Measurements from ENCODE around the gene SPI1.

SPI1 gene

DNA sequence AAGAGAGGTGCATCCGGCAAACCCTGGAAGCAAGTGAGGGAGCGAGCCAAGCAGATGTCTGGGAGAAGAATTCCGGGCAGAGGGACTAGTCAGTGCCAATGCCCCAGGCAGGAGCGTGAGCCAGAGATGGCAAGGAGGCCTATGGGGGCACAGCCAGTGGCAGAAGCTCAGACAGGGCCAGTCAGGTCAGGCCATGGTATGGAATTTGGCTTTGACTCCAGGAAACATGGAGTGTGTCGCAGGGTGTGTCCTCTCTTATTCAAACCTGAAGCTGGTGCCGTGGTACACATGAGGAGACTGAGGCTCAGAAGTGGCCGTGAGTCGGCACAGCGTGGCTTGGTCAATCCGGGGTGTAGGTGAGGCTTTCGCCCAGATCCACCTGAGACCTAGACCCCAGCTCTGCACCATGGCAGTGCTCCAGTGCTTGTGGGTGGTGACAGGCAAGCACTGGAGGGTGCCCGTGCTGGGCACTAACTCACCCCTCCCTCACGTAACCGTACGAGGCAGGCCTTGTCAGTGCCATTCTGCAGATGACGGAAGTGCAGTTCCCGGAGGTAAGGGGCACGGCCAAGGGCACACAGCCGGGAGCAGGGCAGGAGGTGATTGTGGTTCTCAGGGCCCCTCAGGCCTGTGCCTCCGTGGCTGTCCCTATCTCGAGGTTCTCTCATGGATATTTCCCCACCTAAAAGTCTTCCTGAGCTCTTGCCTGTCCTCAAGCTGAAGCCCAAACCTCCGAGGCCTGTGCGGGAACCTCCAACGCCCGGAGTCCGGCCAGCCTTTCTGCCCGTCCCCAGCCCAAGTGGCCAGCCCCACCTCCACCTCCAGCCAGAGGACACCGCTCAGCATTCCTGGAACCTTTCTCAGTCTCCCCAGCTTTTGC is 10.6 kb upstream of the SPI1 start:
- DNase-seq (ENCODE audit: low spot score): no peak

DNA sequence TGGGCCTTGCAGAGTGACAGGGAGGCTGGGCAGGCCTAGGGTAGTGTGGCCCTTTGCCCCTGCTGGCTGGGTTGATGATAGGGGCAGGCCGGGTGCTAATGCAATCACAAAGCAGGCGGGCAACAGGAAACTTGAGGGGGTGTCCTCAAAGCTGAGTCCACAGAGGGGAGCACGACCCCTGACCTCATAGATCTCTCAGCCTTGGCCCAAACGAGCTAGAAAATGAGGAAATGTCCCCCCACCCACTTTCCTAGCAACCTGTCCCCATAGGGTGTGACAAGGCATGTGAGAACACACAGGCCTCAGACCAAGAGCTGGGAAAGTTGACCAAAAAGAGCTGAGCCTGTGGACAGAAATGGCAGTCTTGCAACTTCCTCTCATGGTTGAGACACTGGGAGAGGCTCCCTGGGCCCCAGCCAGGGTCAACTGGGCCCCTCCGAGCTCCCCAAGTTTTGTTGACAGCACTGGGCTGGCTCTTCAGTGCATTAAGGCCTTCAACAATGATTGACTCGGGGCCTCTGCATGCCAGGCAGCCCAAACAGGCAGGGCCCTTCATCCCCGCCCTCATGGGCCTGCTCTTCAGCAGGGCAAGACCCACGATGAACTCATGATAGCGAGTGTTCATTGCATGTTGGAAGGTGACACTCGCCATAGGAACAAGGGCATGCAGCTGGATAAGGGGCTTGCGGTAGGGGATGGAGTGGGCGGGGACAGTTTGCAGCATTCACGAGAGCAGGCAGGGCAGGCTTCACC is 9.8 kb upstream of the SPI1 start:
- DNase-seq (ENCODE audit: low spot score): no peak

DNA sequence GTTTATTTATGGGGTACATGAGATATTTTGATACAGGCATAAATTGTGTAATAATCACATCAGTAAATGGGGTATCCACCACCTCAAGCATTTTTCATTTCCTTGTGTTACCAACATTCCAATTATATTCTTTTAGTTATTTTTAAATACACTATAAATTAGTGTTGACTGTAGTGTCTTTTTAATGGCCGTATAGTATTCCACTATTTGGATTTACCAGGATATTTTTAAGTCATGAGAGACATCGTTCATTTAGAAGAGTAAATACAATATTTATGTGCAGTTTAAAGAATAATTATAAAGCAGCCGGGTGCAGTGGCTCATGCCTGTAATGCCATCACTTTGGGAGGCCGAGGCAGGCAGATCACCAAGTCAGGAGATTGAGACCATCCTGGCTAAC is 6.2 kb upstream of the SPI1 start:
- DNase-seq (ENCODE audit: low spot score): no peak

DNA sequence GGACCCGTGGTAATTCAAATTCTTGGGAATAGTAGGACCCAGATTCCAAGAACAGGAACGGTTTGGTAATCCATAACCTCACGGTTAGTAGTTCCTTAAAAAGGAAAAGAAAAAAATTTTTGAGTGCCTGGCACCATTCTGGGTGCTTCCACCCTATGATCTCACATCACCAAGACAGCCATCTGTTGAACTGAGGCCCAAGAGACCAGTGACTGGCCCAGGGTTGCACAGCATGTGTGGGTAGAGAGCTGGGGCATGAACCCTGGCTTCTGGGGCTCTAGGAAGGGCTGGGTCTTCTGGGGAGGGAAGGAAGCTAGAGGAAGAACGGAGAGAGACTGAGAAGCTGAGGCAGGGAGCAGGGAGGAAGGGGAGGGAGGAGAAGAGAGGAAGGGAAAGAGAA is 4.7 kb upstream of the SPI1 start:
- DNase-seq (ENCODE audit: low spot score): no peak

DNA sequence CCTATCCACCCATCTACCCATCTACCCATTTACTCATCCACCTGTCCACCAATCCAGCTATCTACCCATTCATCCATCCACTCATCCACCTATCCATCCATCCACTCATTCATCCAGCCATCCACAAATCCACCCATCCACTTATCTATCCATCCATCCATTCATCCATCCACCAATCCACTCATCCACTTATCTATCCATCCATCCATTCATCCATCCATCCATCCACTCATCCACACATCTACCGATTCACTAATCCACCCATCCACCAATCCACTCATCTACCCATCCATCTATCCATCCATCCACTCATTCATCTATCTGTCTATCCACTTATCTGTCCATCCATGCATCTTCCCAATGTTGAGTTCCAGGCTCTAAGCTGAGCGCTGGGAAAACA is 1.7 kb upstream of the SPI1 start:
- no peak for DNase-seq (ENCODE audit: low spot score)

DNA sequence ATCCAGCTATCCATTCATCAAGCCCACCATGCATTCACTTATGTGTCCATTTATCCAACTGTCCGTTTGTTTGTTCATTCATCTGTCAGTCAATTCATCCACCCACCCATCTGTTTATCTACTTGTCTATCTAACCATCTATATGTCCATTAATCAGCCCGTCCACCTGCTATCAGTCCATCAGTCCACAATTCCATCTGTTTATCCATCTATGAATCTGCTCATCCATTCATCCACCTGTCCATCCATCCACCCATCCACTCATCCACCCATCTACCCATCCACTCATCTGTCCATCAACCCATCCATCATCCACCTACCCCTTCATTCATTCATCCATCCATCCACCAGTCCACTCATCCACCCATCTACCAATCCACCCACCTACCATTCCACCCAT is 970 bp upstream of the SPI1 start:
- no peak for DNase-seq (ENCODE audit: low spot score)

DNA sequence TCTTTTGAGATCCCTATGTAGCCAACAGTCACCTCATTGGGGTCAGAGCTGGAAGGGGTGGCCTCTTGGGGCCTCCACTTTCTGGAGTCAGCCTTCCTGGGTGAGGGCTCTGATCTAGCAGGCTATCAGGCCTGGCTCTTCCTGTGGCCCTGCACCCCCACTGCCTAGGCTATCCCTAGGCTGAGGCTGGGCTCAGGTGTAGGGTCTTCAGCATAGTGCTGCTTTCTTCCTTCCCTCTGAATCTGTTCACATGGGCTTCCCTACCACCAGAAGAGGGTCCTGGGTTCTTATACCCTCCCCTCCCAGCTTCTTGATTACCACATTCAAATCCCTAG is 456 bp upstream of the SPI1 start:
- no peak for DNase-seq (ENCODE audit: low spot score)

DNA sequence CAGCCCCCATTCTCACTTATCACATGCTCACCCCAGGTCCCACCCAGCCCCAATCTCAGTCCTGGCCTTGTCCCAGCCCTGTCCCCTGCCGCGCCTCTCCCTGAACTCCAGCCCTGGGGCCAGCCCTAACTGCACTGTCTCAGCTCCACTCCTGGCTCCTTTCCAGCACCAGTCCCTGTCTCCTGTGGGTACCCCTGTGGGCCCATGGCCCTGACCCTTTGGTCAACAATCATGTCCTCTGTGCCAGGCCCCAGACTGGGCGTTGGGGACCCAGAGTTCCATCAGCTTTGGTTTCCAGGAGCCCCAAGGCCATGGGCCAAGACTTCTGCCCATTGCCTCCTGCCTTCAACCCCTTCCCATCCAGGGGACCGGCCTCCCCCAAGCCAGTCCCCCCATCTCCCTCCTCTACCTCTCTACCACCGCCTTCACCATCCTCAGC is 757 bp downstream of the SPI1 start:
- no peak for DNase-seq (ENCODE audit: low spot score)

DNA sequence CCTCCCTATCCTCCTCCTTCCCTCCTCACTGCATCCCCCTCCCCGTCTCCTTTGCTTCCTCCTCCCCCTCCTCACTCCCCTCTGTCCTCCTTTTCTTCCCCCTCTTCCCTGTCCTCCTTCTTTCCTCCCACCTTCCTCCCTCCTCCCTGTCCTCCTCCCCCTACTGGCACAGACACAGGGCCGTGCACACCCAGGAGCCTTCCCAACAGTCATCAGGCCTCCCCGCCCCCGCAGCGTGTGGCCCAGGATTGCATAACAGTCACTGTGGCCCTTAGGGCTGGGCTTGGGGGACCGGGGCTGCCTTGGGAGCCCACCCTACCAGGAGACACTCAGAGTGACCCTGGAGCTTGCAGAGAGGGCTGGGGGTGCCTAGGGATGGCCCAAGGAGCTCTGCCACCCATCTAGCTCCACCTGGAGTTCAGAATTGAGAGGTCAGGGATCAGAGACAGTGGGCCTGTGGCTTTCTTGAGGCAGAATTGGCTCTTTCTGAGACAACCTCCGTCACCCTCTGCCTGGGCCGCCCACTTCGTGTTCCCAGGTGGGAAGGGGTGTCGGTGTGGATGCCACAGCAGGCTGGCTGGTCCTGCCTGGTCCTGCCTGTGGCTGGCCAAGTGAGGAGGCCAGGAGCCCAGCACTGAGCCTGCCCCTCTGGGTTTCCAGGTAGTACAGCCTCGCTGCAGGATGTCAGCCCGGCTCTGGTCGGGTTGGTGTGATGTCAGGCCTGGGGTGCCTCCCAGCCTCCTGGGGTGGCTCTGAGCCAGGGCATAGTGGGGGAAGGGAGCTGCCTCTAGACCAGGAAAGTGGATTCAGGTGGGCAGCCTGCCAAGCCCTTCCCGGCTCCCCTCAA is 1.6 kb downstream of the SPI1 start:
- no peak for DNase-seq (ENCODE audit: low spot score)

DNA sequence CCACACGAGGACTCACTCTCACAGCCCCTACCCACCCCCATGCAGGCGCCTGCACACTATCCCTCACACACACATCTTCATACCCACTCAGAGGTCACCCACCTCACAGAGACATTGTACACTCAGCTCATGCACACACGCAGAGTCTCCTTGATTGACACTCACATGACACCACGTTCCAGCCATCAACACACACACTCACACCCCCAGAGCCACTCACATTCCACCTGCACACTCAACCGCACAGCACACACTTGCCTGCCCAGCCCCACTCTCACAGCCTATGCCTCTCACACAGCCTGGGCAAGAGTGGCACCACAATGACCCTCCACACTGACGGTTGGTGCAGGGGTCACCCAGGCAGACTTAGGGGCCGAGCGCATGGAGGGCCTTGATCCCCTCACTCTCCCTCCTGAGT is 2.2 kb downstream of the SPI1 start:
- DNase-seq (ENCODE audit: low spot score): no peak

DNA sequence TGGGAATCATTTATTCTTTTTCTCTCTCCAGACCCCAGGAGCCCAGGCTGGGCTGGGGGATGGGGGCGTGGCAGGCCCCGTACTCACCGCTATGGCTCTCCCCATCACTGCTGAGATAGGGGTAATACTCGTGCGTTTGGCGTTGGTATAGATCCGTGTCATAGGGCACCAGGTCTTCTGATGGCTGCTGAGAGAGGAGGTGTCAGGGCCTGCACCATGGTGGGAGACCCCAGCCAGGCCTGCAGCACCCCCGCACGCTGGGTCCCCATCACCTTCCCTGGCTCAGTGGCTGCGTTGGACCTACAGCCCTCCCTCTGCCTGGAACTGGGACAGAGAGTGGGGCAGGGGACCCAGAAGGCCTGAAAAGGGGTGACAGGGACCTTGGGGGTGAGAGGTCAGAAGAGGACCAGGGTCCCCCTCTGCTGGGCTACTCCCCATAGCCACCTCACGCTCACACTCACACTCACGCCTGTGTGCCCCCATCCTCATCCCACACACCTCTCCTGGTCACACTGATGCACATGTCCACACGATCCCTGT is 2.7 kb downstream of the SPI1 start:
- no peak for DNase-seq (ENCODE audit: low spot score)

DNA sequence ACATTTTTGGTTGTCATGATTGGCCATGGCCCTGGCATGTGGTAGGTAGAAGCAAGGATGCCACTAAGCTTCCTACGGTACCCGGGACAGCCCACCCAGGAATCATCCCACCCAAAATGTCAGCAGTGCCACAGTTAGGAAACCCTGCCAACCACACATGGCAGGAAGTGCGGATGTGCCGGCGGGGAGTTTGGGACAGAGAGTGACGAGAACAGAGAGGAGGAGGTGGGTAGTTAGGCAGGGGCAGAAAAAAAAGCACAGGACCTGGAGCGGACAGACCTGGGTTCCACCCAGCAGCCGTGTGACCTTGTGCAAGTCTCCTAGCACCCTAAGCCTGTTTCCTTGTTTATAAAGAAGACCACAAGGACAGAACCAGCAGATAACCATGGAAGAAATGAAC is 3.3 kb downstream of the SPI1 start:
- DNase-seq (ENCODE audit: low spot score): no peak

DNA sequence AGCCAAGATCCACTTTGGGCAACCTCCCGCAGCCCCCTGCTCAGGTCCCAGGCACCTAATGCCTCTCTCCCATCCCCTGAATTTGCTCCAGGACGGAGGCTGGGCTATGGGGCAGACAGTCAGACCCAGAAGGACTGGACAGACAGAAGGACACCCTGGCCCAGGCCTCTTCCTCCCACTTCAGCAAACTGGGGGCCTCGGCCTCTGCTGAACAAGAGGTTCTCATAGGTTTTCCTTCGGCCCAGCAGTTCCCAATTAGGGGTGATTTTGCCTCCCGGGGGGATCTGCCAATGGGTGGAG is 3.7 kb downstream of the SPI1 start:
- DNase-seq (ENCODE audit: low spot score): peak; percentile 53

DNA sequence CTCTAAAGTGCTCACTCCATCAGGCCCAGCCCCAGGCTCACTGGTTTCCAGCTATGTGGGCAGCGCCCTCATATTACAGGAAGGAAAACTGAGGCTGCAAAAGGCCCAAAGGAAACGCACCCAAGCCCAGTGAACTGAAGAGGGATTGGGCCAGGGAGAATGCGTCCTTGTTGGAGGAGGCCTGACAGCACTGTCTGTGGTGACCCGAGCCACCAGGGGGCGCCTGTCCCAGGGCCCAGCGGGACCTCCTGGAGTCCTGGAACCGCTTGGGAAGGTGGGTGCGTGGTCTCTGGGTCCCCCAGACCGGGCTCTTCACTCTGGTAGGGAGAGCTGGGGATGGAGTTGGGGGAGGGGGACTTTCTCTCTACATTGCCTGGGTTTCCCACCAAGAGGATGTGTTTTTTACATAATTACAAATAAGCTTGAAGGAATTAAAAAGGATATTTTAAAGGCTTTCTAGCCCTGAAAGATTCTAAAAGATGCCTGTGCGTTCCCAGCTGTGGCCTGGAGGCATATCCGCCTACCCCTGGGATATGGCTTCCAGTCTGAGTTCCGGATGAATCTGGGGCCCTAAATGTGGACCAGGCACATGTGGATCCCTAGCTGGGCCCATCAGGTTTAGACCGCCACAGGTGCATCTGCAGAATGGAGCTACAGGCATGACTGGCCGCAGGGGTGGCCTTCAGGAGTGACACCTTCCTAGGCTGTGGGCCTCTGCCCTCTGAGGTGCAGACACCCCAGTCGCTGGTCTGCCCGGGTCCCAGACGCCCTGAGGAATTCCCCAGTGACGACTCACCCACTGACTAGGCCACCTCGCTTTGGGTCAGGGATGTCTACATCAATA is 4.2 kb downstream of the SPI1 start:
- peak; percentile 86 for DNase-seq (ENCODE audit: low spot score)

DNA sequence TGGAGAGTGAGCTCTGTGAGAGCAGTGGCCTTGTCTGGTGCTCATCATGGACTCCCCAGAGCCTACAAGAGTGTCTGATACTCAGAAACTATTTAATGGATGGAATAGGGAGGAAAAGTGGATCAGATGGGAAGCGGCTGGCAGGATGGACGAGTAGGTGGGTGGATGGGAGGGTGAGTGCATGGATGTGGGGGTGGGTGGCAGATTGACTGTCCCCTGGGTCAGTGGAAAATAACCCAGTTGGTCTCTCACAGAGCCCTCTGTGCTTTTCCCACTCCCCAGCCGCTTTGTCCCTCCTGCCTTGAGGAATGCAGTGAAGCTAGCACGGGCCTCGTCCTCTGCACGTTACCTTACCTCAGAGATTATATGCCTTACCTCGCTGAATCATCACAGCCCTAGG is 5.9 kb downstream of the SPI1 start:
- DNase-seq (ENCODE audit: low spot score): no peak

DNA sequence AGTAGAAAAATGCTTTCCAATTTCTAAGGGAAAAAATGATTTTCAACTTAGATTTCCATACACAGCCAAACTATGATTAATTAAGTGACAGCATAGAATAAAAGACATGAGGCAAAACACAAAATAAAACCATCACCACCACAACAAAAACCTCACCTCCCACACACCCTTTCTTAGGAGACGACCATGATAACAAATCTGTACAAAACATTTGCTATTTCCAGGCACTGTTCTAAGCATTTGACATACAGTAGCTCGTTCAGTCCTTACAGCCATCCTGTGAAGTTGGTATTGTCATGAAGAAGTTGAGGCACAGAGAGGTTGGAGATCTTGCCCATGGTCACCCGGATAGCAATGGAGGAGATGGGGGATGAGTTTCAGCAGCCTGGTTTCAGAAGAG is 8.7 kb downstream of the SPI1 start:
- no peak for DNase-seq (ENCODE audit: low spot score)

DNA sequence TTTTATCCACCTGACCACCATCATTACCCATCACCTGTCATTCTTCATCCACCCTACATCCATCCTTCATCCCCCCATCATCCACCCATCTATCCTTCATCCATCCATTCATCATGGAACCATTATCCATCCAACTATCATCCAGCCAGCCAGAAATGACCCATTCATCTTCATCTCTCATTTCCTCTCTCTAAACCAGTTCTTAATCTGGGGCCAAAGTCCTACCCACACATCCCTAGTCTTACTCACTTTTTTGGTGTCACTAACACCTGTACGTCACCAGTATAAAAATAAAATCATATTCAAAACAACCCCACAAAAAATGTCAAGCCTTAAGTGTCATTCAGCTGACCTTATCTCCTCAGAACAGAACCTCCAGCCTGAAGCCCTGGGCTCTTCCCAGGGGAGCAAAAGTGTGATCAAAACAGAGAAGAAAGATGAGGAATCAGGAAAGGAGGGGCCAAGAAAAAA is 12.3 kb downstream of the SPI1 start:
- DNase-seq (ENCODE audit: low spot score): no peak

DNA sequence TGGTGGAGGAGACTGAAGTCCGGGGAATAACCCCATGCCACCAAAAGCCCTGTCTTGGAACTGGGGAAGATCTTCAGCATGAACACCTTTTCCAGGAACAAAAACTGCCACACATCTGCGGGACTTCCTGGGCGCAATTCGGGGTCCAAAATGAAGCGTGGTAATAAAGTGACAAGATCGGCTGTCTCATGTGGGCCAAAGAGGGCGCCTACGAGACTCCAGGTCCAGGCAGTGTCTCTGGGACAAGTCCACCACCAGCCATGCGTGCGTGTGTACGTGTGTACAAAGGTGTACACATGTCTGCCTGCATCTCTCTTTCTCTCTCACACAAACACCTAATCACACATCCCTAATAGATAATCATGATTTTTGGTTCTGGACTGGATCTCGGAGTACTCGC is 16.9 kb downstream of the SPI1 start:
- DNase-seq (ENCODE audit: low spot score): peak; percentile 36

DNA sequence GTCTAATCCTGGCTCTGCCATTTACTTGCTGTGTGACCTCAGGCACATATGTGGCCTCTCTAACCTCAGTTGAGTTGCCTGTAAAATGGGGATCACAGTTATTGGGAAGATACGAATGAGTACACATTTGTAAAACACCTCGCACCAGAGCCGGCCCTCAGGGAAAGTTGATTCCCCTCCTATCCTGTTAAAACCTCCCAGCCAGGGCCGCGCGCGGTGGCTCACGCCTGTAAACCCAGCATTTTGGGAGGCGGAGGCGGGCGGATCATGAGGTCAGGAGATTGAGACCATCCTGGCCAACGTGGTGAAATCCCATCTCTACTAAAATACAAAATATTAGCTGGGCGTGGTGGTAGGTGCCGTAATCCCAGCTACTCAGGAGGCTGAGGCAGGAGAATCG is 18.0 kb downstream of the SPI1 start:
- DNase-seq (ENCODE audit: low spot score): no peak

DNA sequence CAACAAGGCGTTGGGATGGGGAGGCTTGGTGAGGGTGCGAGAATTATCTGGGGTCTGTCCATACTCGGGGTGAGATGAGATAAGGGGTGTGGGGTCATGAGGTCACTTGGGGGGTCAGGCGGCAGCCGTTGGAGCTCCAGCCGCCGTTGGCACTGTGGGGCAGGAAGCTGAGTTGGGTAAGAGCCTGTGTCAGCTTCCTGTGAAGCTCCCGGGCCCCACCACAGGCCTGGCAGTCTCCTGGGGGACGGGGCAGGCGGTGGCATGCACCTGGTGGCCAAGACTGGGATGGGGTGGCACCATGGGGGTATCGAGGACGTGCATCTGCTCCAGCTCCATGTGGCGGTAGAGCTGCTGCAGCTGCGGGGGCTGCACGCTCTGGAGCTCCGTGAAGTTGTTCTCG is 18.8 kb downstream of the SPI1 start:
- no peak for DNase-seq (ENCODE audit: low spot score)

DNA sequence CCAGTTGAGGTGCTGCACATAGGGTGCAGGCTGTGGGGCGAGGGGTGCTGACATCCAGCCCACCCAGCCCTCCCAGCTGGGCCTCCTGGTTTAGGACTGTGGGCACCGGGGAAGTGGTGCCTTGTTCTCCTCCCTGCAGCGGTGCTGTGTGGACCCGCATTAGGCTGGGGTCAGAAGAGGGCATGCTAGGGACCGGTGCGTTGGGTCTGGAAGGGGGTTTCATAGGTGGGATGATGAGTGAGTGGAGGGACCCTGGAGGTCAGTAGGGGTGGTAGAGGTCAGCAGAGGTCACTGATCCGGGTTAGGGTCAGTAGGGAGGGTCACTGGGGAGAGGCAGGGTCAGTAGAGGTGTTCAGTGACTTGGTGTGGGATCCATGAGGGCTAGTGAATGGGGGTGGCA is 19.2 kb downstream of the SPI1 start:
- no peak for DNase-seq (ENCODE audit: low spot score)

DNA sequence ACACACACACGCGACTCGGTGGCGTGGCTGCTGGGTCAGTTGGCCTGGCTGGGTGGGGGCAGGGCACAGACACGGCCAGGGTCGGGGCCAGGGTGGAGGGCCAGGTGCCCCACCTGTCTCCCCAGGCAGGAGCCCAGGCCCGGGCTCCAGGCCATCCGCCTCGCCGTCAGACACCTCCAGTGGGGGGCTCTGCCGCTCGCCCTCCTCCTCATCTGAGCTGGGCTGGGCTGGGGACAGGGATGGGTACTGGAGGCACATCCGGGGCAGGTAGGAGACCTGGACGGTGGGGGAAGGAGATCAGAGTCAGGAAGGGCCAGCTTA is 19.7 kb downstream of the SPI1 start:
- no peak for DNase-seq (ENCODE audit: low spot score)

All from left forelimb (tissue), 1 donor.